ENCODE data around the gene PTPRG. TPM values are rescaled to one million over a fixed set of nuclear protein-coding genes. Genes with fewer than 3 reads are reported as not detected.

Gene PTPRG
- total and polyA plus RNA-seq, 2 experiments from 2014 or later: 8.5 to 34.9 TPM

DNA sequence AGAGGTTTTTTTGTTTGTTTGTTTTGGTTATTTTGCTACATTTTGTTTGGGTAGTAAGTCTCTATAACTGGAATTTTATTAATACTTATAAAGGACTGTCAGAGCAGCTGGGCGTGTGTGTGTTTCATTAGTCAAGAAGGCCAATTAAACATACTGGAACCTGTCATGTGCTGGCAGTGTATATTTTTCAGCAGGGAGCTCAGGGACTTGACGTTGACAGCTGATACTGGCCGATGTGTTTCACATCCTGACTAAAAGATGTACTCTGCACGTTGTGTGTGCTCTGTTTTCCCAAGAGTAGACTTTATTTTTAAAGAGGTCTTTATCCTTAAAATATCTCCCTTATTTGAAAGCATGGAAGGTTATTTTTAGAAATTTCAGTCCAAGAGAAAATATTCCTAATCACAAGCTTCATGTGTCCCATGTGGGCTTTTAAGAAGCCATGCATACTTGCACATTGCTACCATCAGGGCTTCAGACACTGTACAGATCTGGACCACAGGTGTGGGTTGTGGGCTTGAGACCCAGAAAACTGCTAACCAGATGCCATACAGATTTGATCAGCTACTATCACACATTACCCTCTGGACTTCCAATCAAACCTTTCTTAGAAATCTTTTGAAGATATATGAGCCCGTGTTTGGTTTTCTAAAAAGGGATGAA, 676.0 kb downstream of the PTPRG start:
- Histone ChIP-seq H3K79me2 (no peaks in the 10 kb centered on the region), H2AFZ (no peak overlapping the region), H3K4me2 (no peak overlapping the region), H3K27me3 (no peaks in the 10 kb centered on the region), H3K27ac (no peak overlapping the region), H3K9me2 (replicated peaks; ENCODE audit: insufficient read depth) (no peaks in the 10 kb centered on the region), H3K36me3 (replicated peaks; ENCODE audit: insufficient read depth, low read depth) (no peaks in the 10 kb centered on the region), H3K4me3 (no peak overlapping the region), H4K20me1 (ENCODE audit: insufficient read depth, poor library complexity, severe bottlenecking) (no peaks in the 10 kb centered on the region), H3K9me3 (ENCODE audit: low read depth) (no peaks in the 10 kb centered on the region), H3K4me1 (ENCODE audit: insufficient read depth) (no peaks in the 10 kb centered on the region)
- TF ChIP-seq EZH2phosphoT487 (IDR thresholded peaks at IDR 0.05; ENCODE audit: low read depth, severe bottlenecking, unreplicated experiment) (no peak), EZH2 (IDR thresholded peaks at IDR 0.05; ENCODE audit: borderline replicate concordance) (no peak)
- TF ChIP-seq, protein P1, sequence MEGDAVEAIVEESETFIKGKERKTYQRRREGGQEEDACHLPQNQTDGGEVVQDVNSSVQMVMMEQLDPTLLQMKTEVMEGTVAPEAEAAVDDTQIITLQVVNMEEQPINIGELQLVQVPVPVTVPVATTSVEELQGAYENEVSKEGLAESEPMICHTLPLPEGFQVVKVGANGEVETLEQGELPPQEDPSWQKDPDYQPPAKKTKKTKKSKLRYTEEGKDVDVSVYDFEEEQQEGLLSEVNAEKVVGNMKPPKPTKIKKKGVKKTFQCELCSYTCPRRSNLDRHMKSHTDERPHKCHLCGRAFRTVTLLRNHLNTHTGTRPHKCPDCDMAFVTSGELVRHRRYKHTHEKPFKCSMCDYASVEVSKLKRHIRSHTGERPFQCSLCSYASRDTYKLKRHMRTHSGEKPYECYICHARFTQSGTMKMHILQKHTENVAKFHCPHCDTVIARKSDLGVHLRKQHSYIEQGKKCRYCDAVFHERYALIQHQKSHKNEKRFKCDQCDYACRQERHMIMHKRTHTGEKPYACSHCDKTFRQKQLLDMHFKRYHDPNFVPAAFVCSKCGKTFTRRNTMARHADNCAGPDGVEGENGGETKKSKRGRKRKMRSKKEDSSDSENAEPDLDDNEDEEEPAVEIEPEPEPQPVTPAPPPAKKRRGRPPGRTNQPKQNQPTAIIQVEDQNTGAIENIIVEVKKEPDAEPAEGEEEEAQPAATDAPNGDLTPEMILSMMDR (IDR thresholded peaks at IDR 0.05; ENCODE audit: poor library complexity): no peak
- WGBS (ENCODE audit: low lambda C conversion rate, missing lambda C conversion rate): 73% methylated on average over 5 of the region's 5 CpGs
- DNase-seq (ENCODE audit: low spot score): no peak

DNA sequence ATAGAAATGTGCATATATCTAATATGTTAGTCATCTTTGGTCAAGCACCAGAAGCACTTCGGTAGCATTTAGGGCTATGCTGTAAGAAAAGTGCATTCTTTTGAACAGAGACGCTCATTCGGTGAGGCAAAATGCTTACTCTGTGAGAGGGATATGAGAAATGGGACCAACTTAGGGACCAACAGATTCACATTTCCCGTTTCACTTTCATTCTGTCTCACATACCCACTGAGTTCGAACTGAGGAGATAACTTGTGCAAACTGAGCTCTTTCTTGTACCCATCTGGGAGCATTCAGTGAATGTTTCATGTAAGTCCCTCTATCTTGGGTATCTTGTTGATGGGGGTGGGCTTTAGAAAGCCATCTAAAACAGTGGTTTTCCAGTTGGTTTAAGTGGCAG, 676.6 kb downstream of the PTPRG start:
- Histone ChIP-seq H4K20me1 (ENCODE audit: insufficient read depth, poor library complexity, severe bottlenecking) (no peaks in the 10 kb centered on the region), H3K27me3 (no peaks in the 10 kb centered on the region), H3K4me2 (no peak overlapping the region), H3K27ac (no peak overlapping the region), H3K9me2 (replicated peaks; ENCODE audit: insufficient read depth) (no peaks in the 10 kb centered on the region), H2AFZ (no peak overlapping the region), H3K4me3 (no peak overlapping the region), H3K79me2 (no peaks in the 10 kb centered on the region), H3K4me1 (ENCODE audit: insufficient read depth) (no peaks in the 10 kb centered on the region), H3K9me3 (ENCODE audit: low read depth) (no peaks in the 10 kb centered on the region), H3K36me3 (replicated peaks; ENCODE audit: insufficient read depth, low read depth) (no peaks in the 10 kb centered on the region)
- WGBS (ENCODE audit: low lambda C conversion rate, missing lambda C conversion rate): 94% methylated on average over 5 of the region's 5 CpGs
- TF ChIP-seq EZH2phosphoT487 (IDR thresholded peaks at IDR 0.05; ENCODE audit: low read depth, severe bottlenecking, unreplicated experiment) (no peak), EZH2 (IDR thresholded peaks at IDR 0.05; ENCODE audit: borderline replicate concordance) (no peak)
- TF ChIP-seq, protein P1 (IDR thresholded peaks at IDR 0.05; ENCODE audit: poor library complexity): no peak
- DNase-seq (ENCODE audit: low spot score): no peak

DNA sequence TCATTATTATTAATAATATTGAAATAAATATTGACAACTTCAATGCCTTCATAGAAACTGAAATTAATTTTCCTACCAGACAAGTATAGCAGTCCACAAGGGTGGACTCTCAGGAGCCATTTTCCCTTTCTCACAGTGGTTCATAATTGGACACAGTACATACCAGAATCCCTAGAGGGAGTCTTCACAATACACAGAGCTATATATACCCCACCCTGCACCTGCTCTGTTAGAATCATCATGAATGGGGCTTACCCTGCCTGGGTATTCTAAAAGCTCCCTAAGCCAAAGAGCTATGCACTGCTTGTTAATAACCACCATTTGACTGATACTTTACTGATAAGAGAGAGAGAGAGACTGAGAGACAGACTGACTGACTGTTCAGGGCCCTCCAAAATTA, 677.1 kb downstream of the PTPRG start:
- H3K9me3 ChIP-seq (ENCODE audit: low read depth): no peaks in the 10 kb centered on the region
- H3K27me3 ChIP-seq: no peaks in the 10 kb centered on the region
- no peak overlapping the region for H2AFZ ChIP-seq
- no peaks in the 10 kb centered on the region for H3K79me2 ChIP-seq
- TF ChIP-seq, protein P1 (IDR thresholded peaks at IDR 0.05; ENCODE audit: poor library complexity): no peak
- TF ChIP-seq EZH2 (IDR thresholded peaks at IDR 0.05; ENCODE audit: borderline replicate concordance) (no peak), EZH2phosphoT487 (IDR thresholded peaks at IDR 0.05; ENCODE audit: low read depth, severe bottlenecking, unreplicated experiment) (no peak)
- H3K4me3 ChIP-seq: no peak overlapping the region
- no peak for DNase-seq (ENCODE audit: low spot score)
- H3K4me1 ChIP-seq (ENCODE audit: insufficient read depth): no peaks in the 10 kb centered on the region
- H3K9me2 ChIP-seq (replicated peaks; ENCODE audit: insufficient read depth): no peaks in the 10 kb centered on the region
- no peaks in the 10 kb centered on the region for H3K36me3 ChIP-seq (replicated peaks; ENCODE audit: insufficient read depth, low read depth)
- H3K27ac ChIP-seq: no peak overlapping the region
- no peak overlapping the region for H3K4me2 ChIP-seq
- H4K20me1 ChIP-seq (ENCODE audit: insufficient read depth, poor library complexity, severe bottlenecking): no peaks in the 10 kb centered on the region
